Right kidney (tissue), 1 donor: ENCODE measurements around the gene ANK2.

Experiments used
- DNase-seq: peaks from one replicate; pipeline ENCODE4 v3.0.0-alpha.2; 2016

Gene ANK2

DNA sequence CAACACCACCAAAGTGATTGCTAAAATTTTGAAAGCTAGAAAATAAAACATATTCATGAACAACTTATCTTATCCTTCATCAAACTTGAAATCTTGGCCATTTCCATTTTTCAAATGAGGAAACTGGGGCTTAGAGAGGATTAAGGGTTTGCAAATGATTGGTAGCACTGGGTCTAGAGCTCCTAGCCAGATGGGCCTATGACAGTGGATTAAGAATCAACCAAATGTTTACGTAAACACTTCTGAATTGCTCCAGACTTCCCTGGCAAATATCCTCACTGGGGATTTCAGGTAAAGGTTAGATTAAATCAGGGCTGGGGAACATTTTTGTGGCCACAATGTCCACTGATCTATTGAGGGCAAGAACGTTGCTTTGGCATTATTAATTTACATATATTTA, 241.2 kb downstream of the ANK2 start:
- no peak for DNase-seq

GRCh38 chr4:113292371-113293042, 243.1 kb downstream of the ANK2 start:
- DNase-seq: peak; percentile 45

DNA sequence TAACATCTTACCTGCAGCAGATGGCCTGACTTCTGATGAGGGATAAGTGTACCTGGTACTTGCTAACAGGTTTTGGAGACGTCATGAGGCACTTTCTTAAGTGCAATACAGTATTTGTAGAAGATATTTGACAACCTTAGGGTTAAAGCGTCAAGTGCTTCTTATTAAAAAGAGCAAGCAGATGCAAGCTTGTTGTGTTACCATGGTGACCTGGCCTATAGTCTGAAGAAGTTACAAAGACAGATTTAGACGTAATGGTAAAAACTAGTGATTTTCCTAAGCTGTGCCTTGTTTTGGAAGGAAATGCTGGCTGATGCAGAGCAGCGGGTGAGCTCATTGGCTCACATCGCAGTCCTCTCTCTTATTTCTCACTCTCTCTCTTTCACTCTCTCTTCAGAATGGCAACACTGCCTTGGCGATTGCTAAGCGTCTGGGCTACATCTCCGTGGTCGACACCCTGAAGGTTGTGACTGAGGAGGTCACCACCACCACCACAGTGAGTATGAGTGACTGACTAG, 243.6 kb downstream of the ANK2 start:
- DNase-seq: peak; percentile 18

- DNase-seq: no peak
Observed at GRCh38 chr4:113293674-113294073, 244.2 kb downstream of the ANK2 start.

DNA sequence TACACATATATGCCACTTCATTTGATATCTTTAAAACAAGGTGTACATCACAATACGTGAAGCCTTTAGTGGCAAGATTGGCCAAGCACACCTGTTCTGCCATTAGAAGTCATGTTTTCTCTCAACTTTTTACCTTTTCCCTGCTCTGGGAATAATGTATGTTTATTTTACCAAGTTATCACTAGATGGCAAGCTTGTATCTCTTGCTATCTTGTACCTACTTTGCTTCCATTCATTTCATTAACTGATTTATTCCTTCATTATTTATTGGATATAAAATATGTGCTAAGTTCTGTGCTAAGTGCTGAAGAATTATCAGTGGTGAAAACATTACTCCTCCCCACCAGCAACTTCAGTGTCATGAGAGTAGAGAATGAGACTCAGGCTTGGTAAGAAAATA, 245.5 kb downstream of the ANK2 start:
- no peak for DNase-seq

DNA sequence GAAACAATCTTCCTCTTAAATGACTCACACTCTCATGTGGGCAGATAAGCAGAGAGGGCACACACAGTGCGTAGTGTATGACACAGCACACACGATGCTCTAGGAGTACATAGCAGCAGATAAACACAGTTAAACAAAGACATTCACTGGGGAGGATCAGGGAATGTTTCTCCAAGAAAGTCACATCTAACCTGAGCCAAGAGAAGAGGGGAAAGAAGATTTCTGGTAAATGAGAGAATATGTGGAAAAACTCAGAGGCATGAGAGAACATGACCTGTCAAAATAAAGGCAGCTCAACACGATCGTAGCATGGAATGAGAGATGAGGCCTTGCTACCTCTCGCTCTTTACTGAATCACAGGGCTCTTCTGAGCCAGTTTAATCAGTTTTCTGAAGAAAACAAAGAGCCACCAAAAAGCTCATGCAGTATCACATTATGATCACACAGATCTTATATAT, 251.0 kb downstream of the ANK2 start:
- no peak for DNase-seq

- no peak for DNase-seq
Observed at GRCh38 chr4:113302051-113302450, 252.6 kb downstream of the ANK2 start.

GRCh38 chr4:113303315-113303714, 253.9 kb downstream of the ANK2 start:
- no peak for DNase-seq

GRCh38 chr4:113311047-113311446, 261.6 kb downstream of the ANK2 start:
- DNase-seq: no peak

DNA sequence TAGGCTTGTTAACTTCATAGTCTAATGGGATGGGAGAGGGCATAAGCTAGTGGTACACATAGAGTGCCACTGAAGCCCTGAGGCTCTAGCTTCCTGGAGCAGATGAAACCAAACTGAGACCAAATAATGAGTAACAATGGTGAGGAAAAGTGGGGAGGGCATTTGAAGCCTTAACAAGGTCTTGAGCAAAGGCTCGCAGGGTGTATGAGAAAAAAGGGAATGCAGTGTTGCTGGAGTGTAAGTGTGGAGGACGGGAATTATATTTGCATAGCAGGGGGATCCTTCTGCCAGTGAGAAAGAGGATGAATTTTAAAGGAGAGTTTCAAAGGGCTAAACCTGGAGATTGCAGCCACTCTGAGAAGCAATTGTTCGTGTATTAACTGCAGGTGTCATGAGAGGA, 263.1 kb downstream of the ANK2 start:
- no peak for DNase-seq

DNA sequence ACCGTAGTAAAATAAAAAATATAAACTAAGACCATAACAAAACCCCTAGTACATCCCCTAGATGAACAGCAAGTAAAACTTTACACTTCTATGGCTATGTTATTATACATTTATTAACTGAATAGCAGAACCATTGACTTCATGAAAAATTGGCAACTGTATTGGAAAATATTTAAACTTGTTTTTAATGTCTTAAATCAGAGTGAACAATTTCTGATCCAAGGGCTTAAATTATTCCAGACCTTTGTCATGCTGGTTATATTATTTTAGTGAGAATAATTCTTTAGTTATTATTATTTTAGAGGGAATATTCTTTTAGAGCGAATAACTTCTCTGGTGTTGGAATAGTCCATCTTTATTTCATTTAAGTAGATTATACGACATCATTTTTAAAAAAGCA, 265.0 kb downstream of the ANK2 start:
- no peak for DNase-seq

- DNase-seq: no peak
Observed at GRCh38 chr4:113316879-113317278, 267.4 kb downstream of the ANK2 start.

DNA sequence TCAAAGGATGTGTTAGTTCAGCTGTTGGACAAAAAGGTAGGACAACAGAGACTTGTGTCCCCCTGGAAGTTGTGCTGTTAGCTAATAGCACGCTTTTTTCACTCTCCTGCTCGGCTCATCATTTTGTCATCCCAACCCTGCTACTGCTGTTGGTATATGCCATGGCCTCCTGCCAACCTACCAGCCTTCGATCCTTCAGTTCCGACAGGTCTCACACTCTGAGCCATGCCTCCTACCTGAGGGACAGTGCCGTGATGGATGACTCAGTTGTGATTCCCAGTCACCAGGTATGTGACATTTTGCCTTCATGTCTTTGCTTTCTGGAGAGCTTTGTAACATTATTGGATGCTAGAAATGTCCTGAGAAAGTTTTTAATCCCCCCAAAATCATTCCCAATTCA, 268.1 kb downstream of the ANK2 start:
- no peak for DNase-seq

GRCh38 chr4:113322736-113323135, 273.3 kb downstream of the ANK2 start:
- DNase-seq: no peak

DNA sequence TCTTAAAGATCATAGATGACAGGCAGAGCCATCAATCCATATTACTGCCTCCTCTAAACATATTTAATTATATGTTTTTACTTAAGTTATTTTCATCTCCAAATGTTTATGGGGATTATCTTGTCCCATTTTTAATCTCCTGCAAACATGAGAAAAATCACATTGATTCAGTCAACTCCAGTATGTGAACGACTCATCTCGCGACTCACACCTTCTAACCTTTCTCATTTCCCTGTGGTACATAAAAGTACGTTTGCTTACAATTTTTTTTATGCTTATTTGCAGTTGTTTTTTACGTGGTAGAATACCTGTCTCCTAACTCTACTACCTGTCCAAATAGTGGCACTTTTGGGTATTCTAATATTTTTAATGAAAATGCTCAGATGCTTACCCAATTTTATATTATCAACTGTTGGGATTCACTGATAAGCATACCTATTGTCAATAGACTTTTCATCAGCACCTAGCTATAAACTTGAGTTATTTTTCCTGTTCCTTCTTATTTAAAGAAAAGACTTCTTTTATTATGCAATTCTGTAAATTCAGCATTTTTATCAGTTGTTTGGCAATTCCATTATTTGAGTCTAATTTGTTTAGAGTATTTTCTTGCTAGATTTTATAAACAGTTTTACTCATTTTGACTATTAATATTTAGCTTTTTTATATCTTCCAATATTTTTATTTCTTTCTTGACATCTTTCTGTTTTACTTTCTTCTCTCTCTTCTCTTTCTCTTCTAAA, 276.6 kb downstream of the ANK2 start:
- DNase-seq: no peak

- no peak for DNase-seq
Observed at GRCh38 chr4:113327494-113327893, 278.0 kb downstream of the ANK2 start.

DNA sequence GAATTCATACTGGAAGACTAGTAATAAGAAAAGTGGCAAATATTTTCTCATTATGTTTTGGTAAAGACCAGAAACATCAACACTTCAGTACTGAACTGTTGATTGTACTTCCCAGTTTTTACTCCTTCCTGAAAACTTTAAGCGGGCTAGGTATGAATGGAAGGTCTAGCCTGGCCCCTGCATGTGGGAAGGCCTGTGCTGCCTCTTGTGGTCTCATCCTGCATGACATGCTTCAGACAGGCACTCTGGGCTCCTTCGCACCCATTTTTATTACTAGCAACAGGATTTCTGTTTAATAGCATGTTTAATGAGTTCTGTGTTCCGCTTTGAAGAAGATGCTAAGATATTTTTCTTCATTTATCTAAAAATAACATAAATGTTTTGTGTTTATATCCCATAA, 279.1 kb downstream of the ANK2 start:
- DNase-seq: no peak

- no peak for DNase-seq
Observed at GRCh38 chr4:113330200-113330599, 280.7 kb downstream of the ANK2 start.

- no peak for DNase-seq
Observed at GRCh38 chr4:113331811-113332210, 282.4 kb downstream of the ANK2 start.

GRCh38 chr4:113332701-113333100, 283.2 kb downstream of the ANK2 start:
- DNase-seq: no peak

DNA sequence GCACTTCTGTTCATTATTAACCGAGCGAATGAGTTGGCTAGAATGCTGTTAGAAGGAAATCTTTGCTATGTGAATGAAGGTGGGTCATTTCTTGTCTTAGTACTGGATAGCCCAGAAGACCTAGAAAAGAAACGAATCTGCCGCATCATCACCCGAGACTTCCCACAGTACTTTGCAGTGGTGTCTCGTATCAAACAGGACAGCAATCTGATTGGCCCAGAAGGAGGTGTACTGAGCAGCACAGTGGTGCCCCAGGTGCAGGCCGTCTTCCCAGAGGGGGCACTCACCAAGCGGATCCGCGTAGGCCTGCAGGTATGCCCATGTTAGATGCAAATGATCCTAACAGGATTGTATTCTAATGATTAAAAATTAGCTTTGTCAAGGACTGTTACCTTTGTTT, 286.3 kb downstream of the ANK2 start:
- DNase-seq: no peak

DNA sequence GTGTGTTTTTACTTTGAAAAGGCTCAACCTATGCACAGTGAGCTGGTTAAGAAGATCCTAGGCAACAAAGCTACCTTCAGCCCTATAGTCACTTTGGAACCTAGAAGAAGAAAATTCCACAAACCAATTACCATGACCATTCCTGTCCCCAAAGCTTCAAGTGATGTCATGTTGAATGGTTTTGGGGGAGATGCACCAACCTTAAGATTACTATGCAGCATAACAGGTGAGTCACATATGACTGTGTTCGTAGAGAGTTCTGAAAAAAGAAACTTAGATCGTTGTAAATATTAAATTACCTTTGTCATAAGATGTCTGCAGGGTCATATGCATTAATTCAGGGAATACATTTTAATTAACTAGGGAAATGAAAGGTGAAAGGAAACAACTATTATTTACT, 287.1 kb downstream of the ANK2 start:
- no peak for DNase-seq

GRCh38 chr4:113339430-113339813, 290.0 kb downstream of the ANK2 start:
- DNase-seq: no peak

- DNase-seq: no peak
Observed at GRCh38 chr4:113344100-113344499, 294.6 kb downstream of the ANK2 start.
